SH-SY5Y (cell line): ENCODE results near the gene BCKDHA.

Source experiments
- GATA2 ChIP-seq: IDR thresholded peaks from 2 replicates; pipeline ENCODE4 v1.6.1; 2011; ENCODE audit warnings: mild to moderate bottlenecking, low read depth, low read length
- GATA3 ChIP-seq: IDR thresholded peaks from 2 replicates; pipeline ENCODE4 v1.6.1; 2011; ENCODE audit warnings: low read depth, mild to moderate bottlenecking, low read length, moderate library complexity

BCKDHA gene

GRCh38 chr19:41410336-41411054, 12.9 kb downstream of the BCKDHA start:
- TF ChIP-seq GATA3 (no peak), GATA2 (no peak)

GRCh38 chr19:41411100-41411967, 13.7 kb downstream of the BCKDHA start:
- TF ChIP-seq GATA2 = no peak
- no peak for TF ChIP-seq GATA3

- TF ChIP-seq GATA2 (no peak), GATA3 (no peak)
Measured at GRCh38 chr19:41411968-41412265, 14.3 kb downstream of the BCKDHA start.

- TF ChIP-seq GATA2 = no peak
- TF ChIP-seq GATA3 = no peak
Measured at GRCh38 chr19:41412953-41413352, 15.3 kb downstream of the BCKDHA start.

- no peak for TF ChIP-seq GATA2
- TF ChIP-seq GATA3 = no peak
Measured at GRCh38 chr19:41413947-41414346, 16.3 kb downstream of the BCKDHA start.

GRCh38 chr19:41414461-41414860, 16.8 kb downstream of the BCKDHA start:
- TF ChIP-seq GATA2 (no peak), GATA3 (no peak)

- no peak for TF ChIP-seq GATA2
- TF ChIP-seq GATA3 = no peak
Measured at GRCh38 chr19:41415154-41415571, 17.5 kb downstream of the BCKDHA start.

- TF ChIP-seq GATA2 (no peak), GATA3 (no peak)
Measured at GRCh38 chr19:41416194-41416674, 18.6 kb downstream of the BCKDHA start.

GRCh38 chr19:41420101-41420880, 22.7 kb downstream of the BCKDHA start:
- TF ChIP-seq GATA3 (no peak), GATA2 (no peak)

GRCh38 chr19:41421314-41421713, 23.7 kb downstream of the BCKDHA start:
- TF ChIP-seq GATA2 = no peak
- TF ChIP-seq GATA3 = no peak

- no peak for TF ChIP-seq GATA3
- no peak for TF ChIP-seq GATA2
Measured at GRCh38 chr19:41421973-41422372, 24.4 kb downstream of the BCKDHA start.

GRCh38 chr19:41422456-41422855, 24.8 kb downstream of the BCKDHA start:
- no peak for TF ChIP-seq GATA3
- no peak for TF ChIP-seq GATA2

- TF ChIP-seq GATA2 (no peak), GATA3 (no peak)
Measured at GRCh38 chr19:41422955-41423354, 25.3 kb downstream of the BCKDHA start.

GRCh38 chr19:41424335-41425173, 26.9 kb downstream of the BCKDHA start:
- TF ChIP-seq GATA2 = no peak
- no peak for TF ChIP-seq GATA3
